ENCODE results near the gene BCDIN3D. TPM values are rescaled to one million over a fixed set of nuclear protein-coding genes. Genes with fewer than 3 reads are reported as not detected.

The BCDIN3D gene
- total and polyA plus RNA-seq, 3 donors from 2014 or later: 4.9 to 5.8 (median 5.1) TPM

GRCh38 chr12:49887091-49887490 lies 44.2 kb upstream of the BCDIN3D start:
- Histone ChIP-seq H3K4me1 (no peaks in the 10 kb centered on the region), H3K36me3 (ENCODE audit: low read depth, missing control alignments) (no peaks in the 10 kb centered on the region), H3K4me3 (no peak overlapping the region), H3K9me3 (no peaks in the 10 kb centered on the region), H3K27ac (no peak overlapping the region), H3K27me3 (no peaks in the 10 kb centered on the region)
- TF ChIP-seq CTCF (IDR thresholded peaks at IDR 0.05) (no peak), POLR2A (IDR thresholded peaks at IDR 0.05) (no peak)
- no peak for DNase-seq
- intact Hi-C loops (cut with DNase I; ENCODE audit: low total_unique reads): no loop called here
- 85 to 87% methylated on average over 9 of the region's 9 CpGs for WGBS, 2 donors

- no peak overlapping the region for H3K4me3 ChIP-seq
- H3K36me3 ChIP-seq (ENCODE audit: low read depth, missing control alignments): no peaks in the 10 kb centered on the region
- no peaks in the 10 kb centered on the region for H3K27me3 ChIP-seq
- H3K9me3 ChIP-seq: no peaks in the 10 kb centered on the region
- no peak overlapping the region for H3K27ac ChIP-seq
- intact Hi-C loops (cut with DNase I; ENCODE audit: low total_unique reads): no loop called here
- WGBS, 2 donors: 58 to 67% methylated on average over 10 to 16 of the region's 16 CpGs
- H3K4me1 ChIP-seq: no peaks in the 10 kb centered on the region
- DNase-seq: no peak
- no peak for TF ChIP-seq POLR2A (IDR thresholded peaks at IDR 0.05)
- TF ChIP-seq CTCF (IDR thresholded peaks at IDR 0.05): no peak
These were observed 43.0 kb upstream of the BCDIN3D start for GRCh38 chr12:49885663-49886461.

- Histone ChIP-seq H3K4me3 (no peak overlapping the region), H3K4me1 (no peaks in the 10 kb centered on the region), H3K36me3 (ENCODE audit: low read depth, missing control alignments) (no peaks in the 10 kb centered on the region), H3K9me3 (no peaks in the 10 kb centered on the region), H3K27ac (no peak overlapping the region), H3K27me3 (no peaks in the 10 kb centered on the region)
- WGBS, 2 donors: 77 to 91% methylated on average over 6 of the region's 6 CpGs
- intact Hi-C loops (cut with DNase I; ENCODE audit: low total_unique reads): no loop called here
- no peak for DNase-seq
- no peak for TF ChIP-seq CTCF (IDR thresholded peaks at IDR 0.05)
- no peak for TF ChIP-seq POLR2A (IDR thresholded peaks at IDR 0.05)
These were observed 42.2 kb upstream of the BCDIN3D start for GRCh38 chr12:49885118-49885517.

- H3K4me1 ChIP-seq: no peaks in the 10 kb centered on the region
- H3K4me3 ChIP-seq: no peak overlapping the region
- no peaks in the 10 kb centered on the region for H3K27me3 ChIP-seq
- DNase-seq: no peak
- no peaks in the 10 kb centered on the region for H3K9me3 ChIP-seq
- WGBS, 2 donors: 72 to 87% methylated on average over 9 of the region's 9 CpGs
- H3K27ac ChIP-seq: no peak overlapping the region
- H3K36me3 ChIP-seq (ENCODE audit: low read depth, missing control alignments): no peaks in the 10 kb centered on the region
- intact Hi-C loops (cut with DNase I; ENCODE audit: low total_unique reads): no loop called here
- TF ChIP-seq POLR2A (IDR thresholded peaks at IDR 0.05): no peak
- TF ChIP-seq CTCF (IDR thresholded peaks at IDR 0.05): no peak
These were observed 40.1 kb upstream of the BCDIN3D start for GRCh38 chr12:49882851-49883464.
